GM12891 (cell line): ENCODE data around the gene RNASE1.
"Not testable (repeated sequence)": the region's sequence is repeated elsewhere in the genome, so short reads cannot be mapped to it uniquely, and the experiment has no call there.

ENCODE experiments used
- DNase-seq: peaks from one replicate; pipeline ENCODE4 v3.0.0; 2011; ENCODE audit warnings: low spot score; ENCODE audit not compliant: insufficient read length
- FAIRE-seq: peaks from 2 replicates; lab custom pipeline; 2011; peaks lifted over from hg19 to GRCh38; lab: Jason Lieb, UNC
- PAX5 ChIP-seq: IDR thresholded peaks from 2 replicates; pipeline ENCODE4 v1.6.1; 2011; ENCODE audit warnings: low read length, moderate library complexity, mild to moderate bottlenecking; ENCODE audit not compliant: insufficient read depth, severe bottlenecking
- POLR2A ChIP-seq: IDR thresholded peaks from 2 replicates; pipeline ENCODE4 v1.6.1; 2011; ENCODE audit warnings: low read depth, low read length, control low read depth
- POLR2AphosphoS5 ChIP-seq: IDR thresholded peaks from 2 replicates; pipeline ENCODE4 v1.6.1; 2011; ENCODE audit warnings: low read depth, low read length, control low read depth
- POU2F2 ChIP-seq: IDR thresholded peaks from 2 replicates; pipeline ENCODE4 v1.6.1; 2011; ENCODE audit warnings: low read depth, mild to moderate bottlenecking, control low read depth, low read length, moderate library complexity
- SPI1 ChIP-seq: IDR thresholded peaks from 2 replicates; pipeline ENCODE4 v1.6.1; 2011; ENCODE audit warnings: low read depth, low read length, control low read depth
- TAF1 ChIP-seq: IDR thresholded peaks from 2 replicates; pipeline ENCODE4 v1.6.1; 2011; ENCODE audit warnings: low read depth, low read length, control low read depth

Gene RNASE1

GRCh38 chr14:20775043-20775442, 27.6 kb downstream of the RNASE1 start:
- DNase-seq (no peak), FAIRE-seq (no peak)
- TF ChIP-seq SPI1 (no peak), PAX5 (no peak)

DNA sequence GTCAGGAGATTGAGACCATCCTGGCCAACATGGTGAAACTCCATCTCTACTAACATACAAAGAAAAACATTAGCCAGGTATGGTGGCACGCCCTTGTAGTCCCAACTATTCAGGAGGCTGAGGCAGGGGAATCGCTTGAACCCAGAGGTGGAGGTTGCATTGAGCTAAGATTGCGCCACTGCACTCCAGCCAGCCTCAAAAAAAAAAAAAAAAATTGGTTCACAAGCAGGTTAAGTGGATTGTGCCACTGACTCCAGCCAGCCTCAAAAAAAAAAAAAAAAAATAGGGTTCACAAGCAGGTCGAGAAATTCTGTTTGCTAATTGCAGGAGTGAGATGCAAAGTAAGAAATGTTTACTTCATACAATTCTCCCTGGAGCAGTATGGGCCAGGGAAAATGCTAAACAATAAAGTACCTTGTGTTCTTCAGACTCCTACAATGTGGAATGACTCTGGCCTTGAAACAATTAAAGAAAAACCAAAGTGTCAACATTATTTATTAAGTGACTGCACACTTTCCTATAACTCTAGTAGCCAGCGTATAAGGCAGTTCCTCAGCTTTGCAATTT, 28.3 kb downstream of the RNASE1 start:
- no peak for FAIRE-seq
- no peak for DNase-seq
- TF ChIP-seq TAF1, result no peak

DNA sequence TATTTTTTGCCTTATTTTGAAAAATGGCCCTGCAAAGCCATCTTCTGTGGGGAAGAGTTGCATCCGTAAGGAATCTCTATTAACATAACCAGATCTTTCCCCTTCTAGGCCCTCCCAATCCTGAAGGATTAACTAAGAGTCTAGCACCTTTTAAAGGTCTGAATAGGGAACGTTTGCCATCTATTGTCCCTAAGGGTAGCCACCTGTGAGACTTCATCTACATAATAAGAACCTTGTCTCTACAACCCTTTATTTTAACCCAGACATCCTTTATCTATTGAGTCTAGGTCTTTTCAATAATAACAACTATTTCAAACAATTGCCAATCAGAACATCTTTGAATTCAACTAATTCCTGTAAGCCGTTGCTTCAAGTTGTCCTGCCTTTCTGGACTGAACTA, 30.0 kb downstream of the RNASE1 start:
- FAIRE-seq, result no peak
- TF ChIP-seq SPI1 (no peak), PAX5 (no peak), POU2F2 (no peak), POLR2A (no peak), POLR2AphosphoS5 (no peak), TAF1 (no peak)

GRCh38 chr14:20769421-20769820, 33.2 kb downstream of the RNASE1 start:
- DNase-seq (no peak), FAIRE-seq (no peak)
- TF ChIP-seq TAF1 (no peak), POLR2AphosphoS5 (no peak), PAX5 (no peak), SPI1 (no peak), POU2F2 (no peak), POLR2A (no peak)

More for the DNA sequence above, 30.0 kb downstream of the RNASE1 start:
- DNase-seq, result no peak

DNA sequence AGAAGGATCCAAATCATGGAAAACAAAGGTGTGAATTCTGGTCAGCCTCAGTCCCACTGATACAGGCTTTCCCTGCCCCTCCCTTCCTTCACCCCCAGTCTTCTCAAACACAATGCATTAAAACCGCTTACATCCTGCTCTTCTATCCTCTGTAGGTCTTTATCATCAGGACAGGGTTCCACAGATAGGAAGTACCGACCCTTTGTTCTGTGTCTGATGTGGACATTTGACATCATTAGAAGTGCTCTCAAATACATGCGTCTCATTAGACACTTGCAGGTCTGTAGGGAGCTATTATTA, 34.1 kb downstream of the RNASE1 start:
- no peak for DNase-seq
- TF ChIP-seq TAF1, result no peak
- no peak for TF ChIP-seq POLR2A
- TF ChIP-seq SPI1, result no peak
- no peak for TF ChIP-seq POU2F2
- no peak for TF ChIP-seq POLR2AphosphoS5
- no peak for TF ChIP-seq PAX5
- no peak for FAIRE-seq

GRCh38 chr14:20760950-20761349, 41.7 kb downstream of the RNASE1 start:
- DNase-seq (no peak), FAIRE-seq (no peak)
- TF ChIP-seq SPI1, result no peak

- FAIRE-seq, DNase-seq: not testable (repeated sequence)
Observed at GRCh38 chr14:20759465-20759864, 43.2 kb downstream of the RNASE1 start.

GRCh38 chr14:20757965-20758364, 44.7 kb downstream of the RNASE1 start:
- FAIRE-seq, result no peak
- TF ChIP-seq POLR2A, result no peak
- no peak for TF ChIP-seq POLR2AphosphoS5
- no peak for DNase-seq

DNA sequence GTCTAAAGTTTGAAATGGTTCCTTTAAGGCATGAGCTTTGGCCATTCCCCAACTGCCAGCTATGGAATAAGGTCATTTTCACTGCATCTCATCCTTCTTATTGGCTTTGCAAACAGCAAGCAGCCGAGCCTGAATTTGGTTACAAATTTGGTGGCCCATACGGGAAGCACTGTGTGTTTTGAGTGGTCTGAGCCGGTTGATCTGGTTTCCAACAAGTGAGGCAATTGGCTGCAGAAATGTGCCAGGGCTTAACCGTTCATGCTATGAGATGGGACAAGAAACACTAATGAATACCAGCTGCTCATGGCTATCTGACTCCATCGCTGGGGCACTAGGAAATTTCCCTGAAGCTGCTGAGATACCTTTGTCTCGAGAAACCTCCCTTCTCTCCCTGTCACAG, 47.6 kb downstream of the RNASE1 start:
- no peak for TF ChIP-seq POU2F2
- no peak for TF ChIP-seq PAX5
- no peak for TF ChIP-seq POLR2A
- no peak for TF ChIP-seq POLR2AphosphoS5
- no peak for TF ChIP-seq TAF1
- TF ChIP-seq SPI1, result no peak

GRCh38 chr14:20754308-20754707, 48.3 kb downstream of the RNASE1 start:
- no peak for TF ChIP-seq POLR2A
- TF ChIP-seq PAX5, result no peak
- TF ChIP-seq SPI1, result no peak
- TF ChIP-seq POLR2AphosphoS5, result no peak
- no peak for TF ChIP-seq TAF1
- no peak for TF ChIP-seq POU2F2
- no peak for FAIRE-seq
- no peak for DNase-seq

More for the DNA sequence above, 47.6 kb downstream of the RNASE1 start:
- no peak for DNase-seq
- no peak for FAIRE-seq

- DNase-seq (no peak), FAIRE-seq (no peak)
- no peak for TF ChIP-seq SPI1
- TF ChIP-seq POU2F2, result no peak
- TF ChIP-seq POLR2A, result no peak
- TF ChIP-seq PAX5, result no peak
- no peak for TF ChIP-seq POLR2AphosphoS5
- TF ChIP-seq TAF1, result no peak
Observed at GRCh38 chr14:20751963-20752562, 50.6 kb downstream of the RNASE1 start.
